K562 (cell line): ENCODE measurements around the gene ACBD4.

Experiments used
- GABPA ChIP-seq: fragments of 200-800 bp; sonication (Bioruptor generic); conservative IDR thresholded peaks from 2 replicates; pipeline ENCODE4 v1.6.1; 2016; ENCODE audit warnings: low read depth, missing genetic modification characterization, missing compliant biosample characterization
- HNRNPK ChIP-seq: fragments of 200-400 bp; formaldehyde crosslinking; IDR thresholded peaks from one replicate; pipeline ENCODE4 v1.6.1; 2018; ENCODE audit warnings: mild to moderate bottlenecking, low read depth, low read length; ENCODE audit not compliant: poor library complexity, severe bottlenecking
- SREBF1 ChIP-seq: fragments of 150-350 bp; IDR thresholded peaks from 2 replicates; pipeline ENCODE4 v1.6.1; 2014; ENCODE audit warnings: antibody characterized with exemption, low read depth, low read length, borderline replicate concordance
- TGIF2 ChIP-seq: sonication (generic); formaldehyde crosslinking; IDR thresholded peaks from 2 replicates; pipeline ENCODE4 v1.8.1; 2022; ENCODE audit warnings: mild to moderate bottlenecking, missing genetic modification reagents, moderate library complexity
- ZC3H11A ChIP-seq: IDR thresholded peaks from 2 replicates; pipeline ENCODE4 v1.6.1; 2012; ENCODE audit warnings: low read depth, low read length, improper control_type of control experiment
- TF ChIP-seq, protein P1 (sequence below), 3 experiments: IDR thresholded peaks in 2 of 3; conservative IDR thresholded peaks in 1 of 3; 2 replicates each; pipeline ENCODE4 v1.5.1; 2011 to 2012; ENCODE audit warnings: low read length in 3 of 3, mild to moderate bottlenecking in 3 of 3, control low read depth in 2 of 3, improper control_type of control experiment in 1 of 3, inconsistent platforms in 1 of 3, low read depth in 1 of 3, mixed read lengths in 1 of 3, moderate library complexity in 1 of 3; ENCODE audit not compliant: insufficient read depth in 2 of 3

DNA sequence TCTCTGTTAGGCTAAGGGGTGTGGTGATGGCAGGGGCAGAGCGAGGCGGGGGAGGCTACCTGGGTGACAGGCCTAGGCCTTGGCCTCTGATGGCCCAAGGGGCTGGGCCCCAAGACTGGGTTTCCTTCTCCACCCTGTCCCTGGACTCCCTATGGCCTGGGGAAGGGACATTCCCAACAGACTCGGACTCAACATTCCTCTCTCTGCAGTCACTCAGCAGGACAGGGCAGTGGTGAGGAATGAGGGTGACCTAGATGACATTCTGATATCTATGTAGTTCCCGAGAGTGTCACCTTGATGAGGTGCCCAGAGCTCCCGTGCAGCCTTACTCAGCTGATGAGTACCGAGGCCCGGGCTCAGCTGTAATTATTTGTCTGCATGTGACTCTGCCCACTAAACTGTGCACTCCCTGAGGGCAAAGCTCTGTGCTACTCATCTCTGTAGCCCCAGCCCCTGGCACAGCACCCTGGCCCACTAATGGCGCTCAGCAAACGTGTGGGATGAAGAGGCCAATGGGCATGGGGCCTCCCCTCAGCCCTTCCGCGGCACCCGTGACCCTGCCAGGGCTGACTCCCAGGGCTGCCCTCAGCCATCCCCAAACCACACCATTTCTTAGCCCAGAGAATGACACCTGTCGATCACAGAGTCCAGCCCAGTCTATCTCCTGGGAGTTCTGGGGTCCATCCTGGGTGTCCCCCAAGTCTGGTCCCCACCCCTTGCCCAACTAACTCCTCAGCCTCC, 5.4 kb upstream of the ACBD4 start:
- TF ChIP-seq ZC3H11A (no peak), TGIF2 (no peak), GABPA (tag) (no peak), HNRNPK (no peak), SREBF1 (no peak)
- TF ChIP-seq, protein P1, sequence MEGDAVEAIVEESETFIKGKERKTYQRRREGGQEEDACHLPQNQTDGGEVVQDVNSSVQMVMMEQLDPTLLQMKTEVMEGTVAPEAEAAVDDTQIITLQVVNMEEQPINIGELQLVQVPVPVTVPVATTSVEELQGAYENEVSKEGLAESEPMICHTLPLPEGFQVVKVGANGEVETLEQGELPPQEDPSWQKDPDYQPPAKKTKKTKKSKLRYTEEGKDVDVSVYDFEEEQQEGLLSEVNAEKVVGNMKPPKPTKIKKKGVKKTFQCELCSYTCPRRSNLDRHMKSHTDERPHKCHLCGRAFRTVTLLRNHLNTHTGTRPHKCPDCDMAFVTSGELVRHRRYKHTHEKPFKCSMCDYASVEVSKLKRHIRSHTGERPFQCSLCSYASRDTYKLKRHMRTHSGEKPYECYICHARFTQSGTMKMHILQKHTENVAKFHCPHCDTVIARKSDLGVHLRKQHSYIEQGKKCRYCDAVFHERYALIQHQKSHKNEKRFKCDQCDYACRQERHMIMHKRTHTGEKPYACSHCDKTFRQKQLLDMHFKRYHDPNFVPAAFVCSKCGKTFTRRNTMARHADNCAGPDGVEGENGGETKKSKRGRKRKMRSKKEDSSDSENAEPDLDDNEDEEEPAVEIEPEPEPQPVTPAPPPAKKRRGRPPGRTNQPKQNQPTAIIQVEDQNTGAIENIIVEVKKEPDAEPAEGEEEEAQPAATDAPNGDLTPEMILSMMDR (IDR thresholded peaks at IDR 0.05 in 2 of 3, conservative IDR thresholded peaks at IDR 0.05 in 1 of 3; ENCODE audit: insufficient read depth in 2 of 3, low read depth in 1 of 3, low read length in 3 of 3), result no peak
